GM18951 (cell line): ENCODE data around the gene NINL.
"Not testable (repeated sequence)": the region's sequence is repeated elsewhere in the genome, so short reads cannot be mapped to it uniquely, and the experiment has no call there.

Experiments
- POLR2A ChIP-seq: IDR thresholded peaks from 4 replicates; pipeline ENCODE4 v1.6.1; 2011; ENCODE audit warnings: mild to moderate bottlenecking; ENCODE audit not compliant: insufficient read length, insufficient read depth; ENCODE audit errors: extremely low read depth
- in situ Hi-C: fragments of 300-500 bp; cut with MboI; formaldehyde crosslinking; loops from one replicate; pipeline ENCODE4 v1.12.0; 2022; ENCODE audit warnings: low sequenced_read_pairs, mixed read lengths, inconsistent platforms; ENCODE audit not compliant: unreplicated experiment

The NINL gene

GRCh38 chr20:25481918-25482253, 103.4 kb downstream of the NINL start:
- in situ Hi-C loops: no loop called here
- TF ChIP-seq POLR2A: no peak

GRCh38 chr20:25481235-25481917, 104.0 kb downstream of the NINL start:
- no peak for TF ChIP-seq POLR2A
- in situ Hi-C loops: no loop called here

- in situ Hi-C loops: no loop called here
Measured at GRCh38 chr20:25480797-25481196, 104.5 kb downstream of the NINL start.

GRCh38 chr20:25480156-25480555, 105.2 kb downstream of the NINL start:
- in situ Hi-C loops: no loop called here
- TF ChIP-seq POLR2A: no peak

More at GRCh38 chr20:25480797-25481196, 104.5 kb downstream of the NINL start:
- no peak for TF ChIP-seq POLR2A

GRCh38 chr20:25479638-25480037, 105.7 kb downstream of the NINL start:
- no peak for TF ChIP-seq POLR2A
- in situ Hi-C loops: no loop called here

- TF ChIP-seq POLR2A: no peak
Measured at GRCh38 chr20:25478889-25479568, 106.3 kb downstream of the NINL start.

GRCh38 chr20:25477014-25477882, 108.1 kb downstream of the NINL start:
- in situ Hi-C loops: no loop called here
- no peak for TF ChIP-seq POLR2A

More at GRCh38 chr20:25478889-25479568, 106.3 kb downstream of the NINL start:
- in situ Hi-C loops: no loop called here

GRCh38 chr20:25476106-25477013, 109.0 kb downstream of the NINL start:
- in situ Hi-C loops: no loop called here
- TF ChIP-seq POLR2A: no peak

GRCh38 chr20:25473297-25473696, 112.0 kb downstream of the NINL start:
- in situ Hi-C loops: not testable (repeated sequence)

- in situ Hi-C loops: no loop called here
- TF ChIP-seq POLR2A: no peak
Measured at GRCh38 chr20:25471020-25471419, 114.3 kb downstream of the NINL start.

GRCh38 chr20:25470045-25470444, 115.3 kb downstream of the NINL start:
- in situ Hi-C loops: no loop called here
- no peak for TF ChIP-seq POLR2A

GRCh38 chr20:25469558-25469957, 115.8 kb downstream of the NINL start:
- in situ Hi-C loops: no loop called here
- TF ChIP-seq POLR2A: no peak
